ENCODE measurements around the gene ADGB. TPM values are rescaled to one million over a fixed set of nuclear protein-coding genes. Genes with fewer than 3 reads are reported as not detected.
A peak's percentile ranks its signal among the peaks of the same experiment; 100 is the strongest.

Gene ADGB
- total RNA-seq, 1 donor from 2014 or later, result not detected

- Mint-ChIP-seq H3K27me3 (ENCODE audit: low read depth, unreplicated experiment) (no peaks in the 10 kb centered on the region), H3K27ac (ENCODE audit: unreplicated experiment) (no peak overlapping the region), H3K36me3 (ENCODE audit: low read depth, unreplicated experiment) (no peaks in the 10 kb centered on the region), H3K9me3 (ENCODE audit: unreplicated experiment) (no peaks in the 10 kb centered on the region), H3K4me3 (ENCODE audit: unreplicated experiment) (no peak overlapping the region), H3K4me1 (ENCODE audit: low read depth, unreplicated experiment) (peaks cover 17% of the 10 kb centered on the region)
- no peak overlapping the region for H3K4me3 ChIP-seq (ENCODE audit: insufficient read depth, low read depth, low read length)
- H2AFZ ChIP-seq (ENCODE audit: low read depth, low read length), result no peak overlapping the region
- H3K27ac ChIP-seq (ENCODE audit: low read depth, low read length), result no peak overlapping the region
- DNase-seq (ENCODE audit: low read depth) (no peak), FAIRE-seq (no peak)
- no peaks in the 10 kb centered on the region for H3K79me2 ChIP-seq (ENCODE audit: insufficient read depth, low read length)
- no peaks in the 10 kb centered on the region for H3K4me1 ChIP-seq (ENCODE audit: insufficient read depth, low read length)
- no peaks in the 10 kb centered on the region for H4K20me1 ChIP-seq (ENCODE audit: insufficient read depth, low read length)
- H3K36me3 ChIP-seq (ENCODE audit: insufficient read depth, low read length), result no peaks in the 10 kb centered on the region
- H3K9me3 ChIP-seq (ENCODE audit: insufficient read depth, low read depth, low read length), result no peaks in the 10 kb centered on the region
- H3K4me2 ChIP-seq (ENCODE audit: low read length), result no peak overlapping the region
- no peak overlapping the region for H3K9ac ChIP-seq (ENCODE audit: low read length)
- TF ChIP-seq CTCF (IDR thresholded peaks at IDR 0.05; ENCODE audit: insufficient read depth, low read depth, low read length) (no peak), EZH2 (IDR thresholded peaks at IDR 0.05; ENCODE audit: insufficient read depth, low read length) (no peak)
- no peaks in the 10 kb centered on the region for H3K27me3 ChIP-seq (ENCODE audit: insufficient read depth, low read length)
Observed at GRCh38 chr6:146666909-146667308, 68.1 kb downstream of the ADGB start.

GRCh38 chr6:146670161-146670560 is 71.4 kb downstream of the ADGB start:
- TF ChIP-seq EZH2 (IDR thresholded peaks at IDR 0.05; ENCODE audit: insufficient read depth, low read length) (no peak), CTCF (IDR thresholded peaks at IDR 0.05; ENCODE audit: insufficient read depth, low read depth, low read length) (no peak)
- Mint-ChIP-seq H3K27me3 (ENCODE audit: low read depth, unreplicated experiment) (no peaks in the 10 kb centered on the region), H3K9me3 (ENCODE audit: unreplicated experiment) (no peaks in the 10 kb centered on the region), H3K4me1 (ENCODE audit: low read depth, unreplicated experiment) (peaks cover 15% of the 10 kb centered on the region), H3K27ac (ENCODE audit: unreplicated experiment) (peak overlapping the region; percentile 56), H3K36me3 (ENCODE audit: low read depth, unreplicated experiment) (no peaks in the 10 kb centered on the region), H3K4me3 (ENCODE audit: unreplicated experiment) (no peak overlapping the region)
- Histone ChIP-seq H2AFZ (ENCODE audit: low read depth, low read length) (no peak overlapping the region), H3K27ac (ENCODE audit: low read depth, low read length) (no peak overlapping the region), H3K79me2 (ENCODE audit: insufficient read depth, low read length) (no peaks in the 10 kb centered on the region), H3K9ac (ENCODE audit: low read length) (no peak overlapping the region), H3K36me3 (ENCODE audit: insufficient read depth, low read length) (no peaks in the 10 kb centered on the region), H3K4me2 (ENCODE audit: low read length) (no peak overlapping the region), H3K4me3 (ENCODE audit: insufficient read depth, low read depth, low read length) (no peak overlapping the region), H3K27me3 (ENCODE audit: insufficient read depth, low read length) (no peaks in the 10 kb centered on the region), H3K9me3 (ENCODE audit: insufficient read depth, low read depth, low read length) (no peaks in the 10 kb centered on the region), H3K4me1 (ENCODE audit: insufficient read depth, low read length) (no peaks in the 10 kb centered on the region), H4K20me1 (ENCODE audit: insufficient read depth, low read length) (no peaks in the 10 kb centered on the region)
- DNase-seq (ENCODE audit: low read depth) (peak; percentile 37), FAIRE-seq (no peak)

GRCh38 chr6:146673069-146673468 is 74.3 kb downstream of the ADGB start:
- no peak for FAIRE-seq
- Mint-ChIP-seq H3K4me3 (ENCODE audit: unreplicated experiment) (no peak overlapping the region), H3K4me1 (ENCODE audit: low read depth, unreplicated experiment) (peaks cover 14% of the 10 kb centered on the region)

More at GRCh38 chr6:146673069-146673468, 74.3 kb downstream of the ADGB start:
- no peak overlapping the region for H3K27ac ChIP-seq (ENCODE audit: low read depth, low read length)
- H3K79me2 ChIP-seq (ENCODE audit: insufficient read depth, low read length), result no peaks in the 10 kb centered on the region
- no peaks in the 10 kb centered on the region for H3K4me1 ChIP-seq (ENCODE audit: insufficient read depth, low read length)
- no peaks in the 10 kb centered on the region for H3K9me3 ChIP-seq (ENCODE audit: insufficient read depth, low read depth, low read length)
- DNase-seq (ENCODE audit: low read depth), result no peak
- no peak overlapping the region for H3K4me2 ChIP-seq (ENCODE audit: low read length)
- H3K36me3 ChIP-seq (ENCODE audit: insufficient read depth, low read length), result no peaks in the 10 kb centered on the region
- H3K27me3 ChIP-seq (ENCODE audit: insufficient read depth, low read length), result no peaks in the 10 kb centered on the region
- H4K20me1 ChIP-seq (ENCODE audit: insufficient read depth, low read length), result no peaks in the 10 kb centered on the region
- Mint-ChIP-seq H3K9me3 (ENCODE audit: unreplicated experiment) (no peaks in the 10 kb centered on the region), H3K27ac (ENCODE audit: unreplicated experiment) (no peak overlapping the region), H3K36me3 (ENCODE audit: low read depth, unreplicated experiment) (no peaks in the 10 kb centered on the region), H3K27me3 (ENCODE audit: low read depth, unreplicated experiment) (no peaks in the 10 kb centered on the region)
- H3K9ac ChIP-seq (ENCODE audit: low read length), result no peak overlapping the region
- H3K4me3 ChIP-seq (ENCODE audit: insufficient read depth, low read depth, low read length), result no peak overlapping the region
- TF ChIP-seq EZH2 (IDR thresholded peaks at IDR 0.05; ENCODE audit: insufficient read depth, low read length) (no peak), CTCF (IDR thresholded peaks at IDR 0.05; ENCODE audit: insufficient read depth, low read depth, low read length) (no peak)
- no peak overlapping the region for H2AFZ ChIP-seq (ENCODE audit: low read depth, low read length)
